Superior temporal gyrus (tissue), 1 donor: Measurements from ENCODE around the gene CGRRF1.

Experiments
- DNase-seq: peaks from one replicate; pipeline ENCODE4 v3.0.0-alpha.2; 2016; ENCODE audit errors: extremely low spot score

Gene CGRRF1

GRCh38 chr14:54548491-54548890, 38.8 kb downstream of the CGRRF1 start:
- no peak for DNase-seq

- no peak for DNase-seq
Measured at GRCh38 chr14:54549862-54550261, 40.2 kb downstream of the CGRRF1 start.

GRCh38 chr14:54550514-54550913, 40.8 kb downstream of the CGRRF1 start:
- DNase-seq, result no peak

GRCh38 chr14:54554401-54554800, 44.7 kb downstream of the CGRRF1 start:
- no peak for DNase-seq

GRCh38 chr14:54555651-54556050, 45.9 kb downstream of the CGRRF1 start:
- DNase-seq, result no peak

GRCh38 chr14:54556535-54556934, 46.8 kb downstream of the CGRRF1 start:
- DNase-seq, result no peak

GRCh38 chr14:54562334-54562733, 52.6 kb downstream of the CGRRF1 start:
- DNase-seq, result no peak

- peak; percentile 84 for DNase-seq
Measured at GRCh38 chr14:54564071-54564867, 54.6 kb downstream of the CGRRF1 start.

GRCh38 chr14:54564868-54565784, 55.4 kb downstream of the CGRRF1 start:
- DNase-seq, result peak; percentile 73

- DNase-seq, result peak; percentile 86
Measured at GRCh38 chr14:54565785-54566409, 56.2 kb downstream of the CGRRF1 start.

GRCh38 chr14:54566410-54567223, 56.9 kb downstream of the CGRRF1 start, which contains the start of gene SAMD4A:
Gene SAMD4A, plus strand, starts transcription at chr14:54567128. Its CDS starts 789 bp downstream, at chr14:54567917.
- peak; percentile 71 for DNase-seq

GRCh38 chr14:54567224-54567638, 57.5 kb downstream of the CGRRF1 start:
- no peak for DNase-seq

- peak; percentile 35 for DNase-seq
Measured at GRCh38 chr14:54567639-54568561, 58.2 kb downstream of the CGRRF1 start.

- peak; percentile 37 for DNase-seq
Measured at GRCh38 chr14:54568821-54569595, 59.3 kb downstream of the CGRRF1 start.

GRCh38 chr14:54570047-54570446, 60.3 kb downstream of the CGRRF1 start:
- no peak for DNase-seq

- DNase-seq, result no peak
Measured at GRCh38 chr14:54570631-54571415, 61.1 kb downstream of the CGRRF1 start.

GRCh38 chr14:54572316-54572715, 62.6 kb downstream of the CGRRF1 start:
- DNase-seq, result no peak

GRCh38 chr14:54574528-54574927, 64.8 kb downstream of the CGRRF1 start:
- no peak for DNase-seq

GRCh38 chr14:54577494-54577893, 67.8 kb downstream of the CGRRF1 start:
- DNase-seq, result no peak
